K562 (cell line): Measurements from ENCODE around the gene OR2B3. TPM values are rescaled to one million over a fixed set of nuclear protein-coding genes. Genes with fewer than 3 reads are reported as not detected.

ENCODE experiments used
- ATF6 ChIP-seq: sonication (generic); formaldehyde crosslinking; IDR thresholded peaks from 2 replicates; pipeline ENCODE4 v1.4.0; 2020; ENCODE audit warnings: mild to moderate bottlenecking, missing genetic modification reagents
- DDX20 ChIP-seq: fragments of 450-650 bp; IDR thresholded peaks from 2 replicates; pipeline ENCODE4 v1.6.1; 2016; ENCODE audit warnings: missing genetic modification characterization, low read depth, mild to moderate bottlenecking, missing compliant biosample characterization, moderate library complexity
- DMBX1 ChIP-seq: fragments of 250-450 bp; sonication (Bioruptor Pico); IDR thresholded peaks from 2 replicates; pipeline ENCODE4 v1.8.0; 2022; ENCODE audit warnings: inconsistent platforms, mild to moderate bottlenecking, moderate library complexity, borderline replicate concordance
- FOS ChIP-seq: IDR thresholded peaks from 3 replicates; pipeline ENCODE4 v1.6.1; 2011; ENCODE audit not compliant: insufficient read length; ENCODE audit errors: extremely low read depth
- GTF2B ChIP-seq: IDR thresholded peaks from 2 replicates; pipeline ENCODE4 v1.6.1; 2011; ENCODE audit not compliant: insufficient read length; ENCODE audit errors: extremely low read depth
- HINFP ChIP-seq: fragments of 450-650 bp; conservative IDR thresholded peaks from 2 replicates; pipeline ENCODE4 v1.6.1; 2016; ENCODE audit warnings: missing genetic modification characterization, low read depth, mild to moderate bottlenecking, control low read depth, missing compliant biosample characterization
- KLF1 ChIP-seq: fragments of 450-650 bp; IDR thresholded peaks from 2 replicates; pipeline ENCODE4 v1.6.1; 2016; ENCODE audit warnings: missing genetic modification characterization, missing compliant biosample characterization
- MLLT1 ChIP-seq, 2 experiments: fragments of 450-650 bp; IDR thresholded peaks; 2 replicates each; pipeline ENCODE4 v1.6.1; 2016
- PURB ChIP-seq: sonication (generic); formaldehyde crosslinking; IDR thresholded peaks from 2 replicates; pipeline ENCODE4 v1.9.0; 2021; ENCODE audit warnings: low read depth, mild to moderate bottlenecking, missing genetic modification reagents
- RBM17 ChIP-seq: fragments of 200-400 bp; formaldehyde crosslinking; IDR thresholded peaks from 2 replicates; pipeline ENCODE4 v1.6.1; 2017; ENCODE audit warnings: low read depth, mild to moderate bottlenecking, low read length, borderline replicate concordance
- SMC3 ChIP-seq: conservative IDR thresholded peaks from 2 replicates; pipeline ENCODE4 v1.6.1; 2011; ENCODE audit warnings: low read depth, low read length, improper control_type of control experiment; ENCODE audit not compliant: insufficient read depth
- TCF7 ChIP-seq: sonication (generic); IDR thresholded peaks from 2 replicates; pipeline ENCODE4 v1.6.1; 2016; ENCODE audit warnings: antibody characterized with exemption, borderline replicate concordance
- USF2 ChIP-seq: sonication (generic); formaldehyde crosslinking; IDR thresholded peaks from 2 replicates; pipeline ENCODE4 v1.5.0; 2020; ENCODE audit warnings: missing genetic modification reagents
- ZNF146 ChIP-seq: IDR thresholded peaks from one replicate; pipeline ENCODE4 v1.6.1; 2018; ENCODE audit warnings: missing compliant biosample characterization; ENCODE audit not compliant: unreplicated experiment
- ZNF324 ChIP-seq: fragments of 250-450 bp; sonication (Bioruptor Pico); IDR thresholded peaks from 2 replicates; pipeline ENCODE4 v1.4.0; 2020; ENCODE audit warnings: mild to moderate bottlenecking
- ZNF707 ChIP-seq: fragments of 250-450 bp; sonication (Bioruptor Pico); conservative IDR thresholded peaks from 2 replicates; pipeline ENCODE4 v1.8.0; 2022; ENCODE audit warnings: inconsistent platforms, mild to moderate bottlenecking, moderate library complexity
- ZSCAN32 ChIP-seq: fragments of 450-650 bp; formaldehyde crosslinking; IDR thresholded peaks from 2 replicates; pipeline ENCODE4 v1.4.0; 2020; ENCODE audit warnings: mild to moderate bottlenecking, moderate library complexity
- polyA plus RNA-seq, 8 experiments: library from polyadenylated mRNA; depleted of rRNA in 4 of 8; stranded (reverse) in 5 of 8; unstranded in 3 of 8; fragments of >200 nt; fragmentation: Nextera tagmentation in 2 of 8; fragmentation: Illumina TruSeq in 1 of 8; extraction: Ambion mirVana in 2 of 8; extraction: Trizol in 1 of 8; gene quantifications; 2 replicates each; pipeline versions ENCODE4 v1.2.1 to v1.2.3, GENCODE V29; 2011 to 2014; ENCODE audit warnings: inconsistent platforms in 1 of 8, missing spikeins in 1 of 8
- total RNA-seq, 7 experiments: library from RNA; depleted of rRNA in 6 of 7; stranded (reverse); fragments of >200 nt in 6 of 7; fragmentation: Illumina TruSeq in 2 of 7; extraction: Trizol in 2 of 7; gene quantifications; 2 replicates each; pipeline versions ENCODE4 v1.2.1 to v1.2.3, GENCODE V29; 2011 to 2021; ENCODE audit warnings: low replicate concordance in 1 of 7
- TF ChIP-seq, protein P1 (sequence below): fragments of 450-650 bp; formaldehyde crosslinking; IDR thresholded peaks from 2 replicates; pipeline ENCODE4 v1.4.0; 2022; ENCODE audit warnings: mild to moderate bottlenecking, moderate library complexity

OR2B3 gene
- total and polyA plus RNA-seq, 9 of the 15 experiments (the other 6 are each of a cell fraction or from before 2014, with no cell fraction given), result not detected

- TF ChIP-seq ATF6 (CRISPR knock-in tag) (no peak), PURB (CRISPR knock-in tag) (no peak), ZNF324 (CRISPR knock-in tag) (no peak), HINFP (tag) (no peak), DDX20 (no peak), TCF7 (no peak), GTF2B (no peak), FOS (no peak), RBM17 (no peak), SMC3 (peak; percentile 87), ZNF707 (CRISPR knock-in tag) (no peak), MLLT1 (IDR thresholded peaks at IDR 0.05) (no peak), ZNF146 (no peak), KLF1 (tag) (no peak), USF2 (no peak), ZSCAN32 (CRISPR knock-in tag) (no peak), DMBX1 (CRISPR knock-in tag) (no peak)
- TF ChIP-seq, protein P1, sequence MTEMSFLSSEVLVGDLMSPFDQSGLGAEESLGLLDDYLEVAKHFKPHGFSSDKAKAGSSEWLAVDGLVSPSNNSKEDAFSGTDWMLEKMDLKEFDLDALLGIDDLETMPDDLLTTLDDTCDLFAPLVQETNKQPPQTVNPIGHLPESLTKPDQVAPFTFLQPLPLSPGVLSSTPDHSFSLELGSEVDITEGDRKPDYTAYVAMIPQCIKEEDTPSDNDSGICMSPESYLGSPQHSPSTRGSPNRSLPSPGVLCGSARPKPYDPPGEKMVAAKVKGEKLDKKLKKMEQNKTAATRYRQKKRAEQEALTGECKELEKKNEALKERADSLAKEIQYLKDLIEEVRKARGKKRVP (CRISPR knock-in tag), result no peak
Observed at GRCh38 chr6:29071831-29072723, 15.0 kb downstream of the OR2B3 start (continued).
